GM21786 (cell line): ENCODE measurements around the gene SF3A2.

ENCODE experiments used
- ATAC-seq: cut with Tn5 transposase; IDR thresholded peaks from one replicate; pipeline ENCODE4 v1.9.1; 2021; ENCODE audit not compliant: unreplicated experiment

SF3A2 gene

DNA sequence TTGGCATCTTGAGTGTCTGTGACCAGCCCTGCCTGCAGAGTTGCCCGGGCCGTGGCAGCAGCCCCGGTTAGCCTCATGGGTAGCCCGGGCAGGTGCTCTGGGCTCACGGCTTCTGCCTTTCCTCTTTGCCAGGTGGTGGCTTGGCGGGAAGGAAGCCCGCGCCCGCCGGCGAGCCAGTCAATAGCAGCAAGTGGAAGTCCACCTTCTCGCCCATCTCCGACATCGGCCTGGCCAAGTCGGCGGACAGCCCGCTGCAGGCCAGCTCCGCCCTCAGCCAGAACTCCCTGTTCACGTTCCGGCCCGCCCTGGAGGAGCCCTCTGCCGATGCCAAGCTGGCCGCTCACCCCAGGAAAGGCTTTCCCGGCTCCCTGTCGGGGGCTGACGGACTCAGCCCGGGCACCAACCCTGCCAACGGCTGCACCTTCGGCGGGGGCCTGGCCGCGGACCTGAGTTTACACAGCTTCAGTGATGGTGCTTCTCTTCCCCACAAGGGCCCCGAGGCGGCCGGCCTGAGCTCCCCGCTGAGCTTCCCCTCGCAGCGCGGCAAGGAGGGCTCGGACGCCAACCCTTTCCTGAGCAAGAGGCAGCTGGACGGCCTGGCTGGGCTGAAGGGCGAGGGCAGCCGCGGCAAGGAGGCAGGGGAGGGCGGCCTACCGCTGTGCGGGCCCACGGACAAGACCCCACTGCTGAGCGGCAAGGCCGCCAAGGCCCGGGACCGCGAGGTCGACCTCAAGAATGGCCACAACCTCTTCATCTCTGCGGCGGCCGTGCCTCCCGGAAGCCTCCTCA lies 10.4 kb upstream of the SF3A2 start:
- ATAC-seq, result no peak

- no peak for ATAC-seq
These were observed 9.7 kb upstream of the SF3A2 start for GRCh38 chr19:2226840-2227360.

GRCh38 chr19:2227415-2228156 lies 9.0 kb upstream of the SF3A2 start:
- ATAC-seq, result no peak

GRCh38 chr19:2228157-2229030 lies 8.2 kb upstream of the SF3A2 start:
- ATAC-seq, result no peak

DNA sequence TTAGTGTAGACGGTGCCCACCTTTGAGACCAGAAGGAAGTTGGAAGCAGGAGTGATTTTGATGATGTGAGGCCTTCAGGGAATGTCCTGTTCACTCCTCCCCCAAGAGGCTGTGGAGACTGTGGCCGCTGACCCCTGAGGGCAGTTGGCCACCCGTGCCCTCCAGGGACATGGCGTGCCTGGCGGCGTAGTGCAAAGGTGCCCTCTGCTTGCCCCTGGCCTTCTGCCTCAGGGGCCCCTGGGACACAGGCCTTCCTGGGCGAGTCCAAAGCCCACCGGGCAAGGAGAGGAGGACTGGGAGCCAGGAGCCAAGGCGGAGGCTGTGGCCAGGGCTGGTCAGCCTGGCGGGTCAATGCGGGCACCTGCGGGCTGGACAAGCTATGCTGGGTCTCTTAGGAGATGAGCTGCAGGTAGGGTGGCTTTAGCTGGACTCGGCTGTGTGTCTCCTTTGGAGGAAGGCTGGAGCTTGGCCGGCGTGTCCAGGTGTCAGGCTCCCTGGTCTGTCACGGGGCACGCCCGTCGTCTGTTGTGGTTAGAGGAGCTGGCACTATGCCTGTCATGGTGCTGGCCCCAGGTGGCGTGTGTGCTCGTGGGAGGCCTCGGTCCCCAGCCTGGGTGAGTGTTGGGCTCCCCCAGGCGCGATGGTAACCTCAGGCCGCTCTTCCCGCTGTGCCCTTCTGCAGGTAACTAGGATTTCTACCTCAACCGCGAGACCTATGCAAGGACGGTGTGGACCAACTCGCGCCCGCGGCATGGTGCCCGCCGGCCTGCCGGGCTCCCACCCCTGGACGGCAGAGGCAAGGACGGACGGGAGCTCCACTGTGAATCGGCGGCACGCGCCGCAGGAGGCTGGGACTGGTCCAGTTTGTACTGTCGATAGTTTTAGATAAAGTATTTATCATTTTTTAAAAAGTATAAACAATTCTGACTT lies 7.3 kb upstream of the SF3A2 start:
- no peak for ATAC-seq

GRCh38 chr19:2230033-2230531 lies 6.5 kb upstream of the SF3A2 start:
- no peak for ATAC-seq

GRCh38 chr19:2230807-2231533 lies 5.7 kb upstream of the SF3A2 start:
- ATAC-seq, result no peak

DNA sequence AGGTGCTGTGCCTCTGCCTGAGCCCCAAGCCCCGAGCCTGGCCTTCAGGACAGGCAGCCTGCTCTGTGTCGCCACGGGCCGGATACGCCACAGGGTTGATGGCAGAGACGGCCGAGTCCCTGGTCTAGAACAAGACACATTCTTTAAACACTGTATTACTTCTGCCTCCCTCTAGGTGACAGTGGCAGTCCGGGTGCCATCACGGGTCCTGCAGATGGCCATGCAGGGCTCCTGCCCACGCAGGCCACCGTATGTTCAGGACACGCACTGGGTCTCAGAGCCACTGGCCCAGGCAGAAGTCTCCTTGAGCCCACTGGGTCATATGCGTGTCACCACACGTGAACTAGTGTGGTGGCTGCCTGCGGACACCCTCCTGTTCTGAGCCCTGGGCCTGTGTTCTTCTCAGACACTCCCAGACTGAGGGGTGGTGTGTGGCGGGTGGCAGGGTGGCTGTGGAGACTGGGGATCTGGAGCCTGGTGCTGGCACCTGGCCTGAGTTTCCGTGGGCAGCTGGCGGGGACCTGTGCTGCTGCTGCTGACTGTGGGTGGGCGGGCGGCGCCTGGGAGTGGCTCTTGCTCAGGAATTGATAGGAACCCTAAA lies 4.9 kb upstream of the SF3A2 start:
- ATAC-seq, result no peak

- ATAC-seq, result no peak
These were observed 4.1 kb upstream of the SF3A2 start for GRCh38 chr19:2232286-2233151.

DNA sequence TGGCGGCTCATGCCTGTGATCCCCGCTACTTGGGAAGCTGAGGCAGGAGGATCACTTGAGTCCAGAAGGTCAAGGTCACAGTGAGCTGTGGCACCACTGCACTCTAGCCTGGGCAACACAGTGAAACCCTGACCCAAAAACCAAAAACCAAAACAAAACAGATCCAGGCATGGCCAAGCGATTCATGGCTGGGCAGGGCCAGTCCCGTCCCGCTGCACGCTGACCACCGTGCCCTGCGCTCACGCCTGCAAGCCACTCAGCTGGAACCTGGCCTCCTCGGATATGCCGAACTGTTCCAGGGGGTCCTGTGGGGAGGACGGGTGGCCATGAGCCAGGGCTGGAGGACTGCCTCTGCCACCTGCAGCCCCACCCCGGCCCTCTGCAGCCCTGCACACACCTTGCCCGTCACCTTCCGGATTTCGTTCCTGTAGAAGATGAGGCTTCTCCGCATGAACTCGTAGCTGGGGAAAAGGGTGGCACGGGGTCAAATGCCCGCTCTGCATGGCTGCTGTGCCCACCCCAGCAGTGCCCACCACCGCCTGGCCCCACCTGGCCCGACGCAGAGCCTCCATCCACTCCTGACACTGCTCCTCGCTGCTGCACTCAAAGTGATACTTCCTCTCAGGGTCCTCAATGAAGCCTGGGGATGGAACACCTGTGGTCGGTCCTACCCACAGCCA lies 2.9 kb upstream of the SF3A2 start:
- ATAC-seq, result no peak

- ATAC-seq, result no peak
These were observed 1.6 kb upstream of the SF3A2 start for GRCh38 chr19:2234996-2235380.

- ATAC-seq, result no peak
These were observed 1.1 kb upstream of the SF3A2 start for GRCh38 chr19:2235381-2236063.

- no peak for ATAC-seq
These were observed 635 bp upstream of the SF3A2 start for GRCh38 chr19:2236064-2236313.

DNA sequence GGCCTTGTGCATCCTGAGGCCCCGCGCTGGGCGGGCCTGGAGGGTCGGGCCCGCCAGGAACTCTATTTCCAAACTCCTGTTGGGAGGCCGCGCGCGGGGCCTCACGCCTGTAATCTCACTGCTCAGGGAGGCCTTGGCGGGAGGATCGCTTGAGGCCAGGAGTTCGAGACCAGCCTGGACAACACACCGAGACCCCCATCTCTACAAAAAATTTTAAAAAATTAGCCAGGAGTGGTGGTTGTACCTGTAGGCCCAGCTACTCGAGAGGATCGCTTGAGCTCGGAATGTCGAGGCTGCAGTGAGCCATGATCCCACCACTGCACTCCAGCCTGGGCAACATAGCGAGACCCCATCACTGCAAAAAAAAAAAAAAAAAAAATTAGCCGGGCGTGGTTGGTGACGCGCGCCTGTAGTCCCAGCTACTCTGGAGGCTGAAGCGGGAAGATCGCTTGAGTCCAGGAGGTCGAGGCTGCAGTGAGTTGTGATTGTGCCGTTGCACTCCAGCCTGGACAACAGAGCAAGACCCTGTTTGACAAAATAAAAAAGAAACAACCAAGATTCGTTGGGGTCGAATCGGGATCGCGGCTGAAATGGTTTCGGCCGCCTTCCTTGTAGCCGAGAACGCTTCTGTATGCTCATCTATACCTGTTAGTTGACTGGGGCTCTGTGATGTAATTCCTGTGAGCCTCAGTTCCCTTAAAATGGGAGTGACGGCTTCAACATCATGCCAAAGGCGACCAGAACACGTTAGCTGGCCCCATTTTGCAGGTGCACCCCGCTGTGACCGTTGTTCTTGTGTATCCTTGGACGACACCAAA lies 636 bp downstream of the SF3A2 start:
- no peak for ATAC-seq

GRCh38 chr19:2237869-2238153 lies 1.2 kb downstream of the SF3A2 start:
- no peak for ATAC-seq

- no peak for ATAC-seq
These were observed 2.5 kb downstream of the SF3A2 start for GRCh38 chr19:2239173-2239572.
